Ovary (tissue), 3 donors: Measurements from ENCODE around the gene SCO2.

Source experiments
- CTCF ChIP-seq, 3 donors: fragments of 450-650 bp in 2 of 3; fragments of 200-600 bp in 1 of 3; IDR thresholded peaks; one replicate each; pipeline versions ENCODE4 v1.5.1 to v1.8.0; 2016 to 2022; ENCODE audit warnings: antibody characterized with exemption in 3 of 3, mild to moderate bottlenecking in 1 of 3
- EP300 ChIP-seq: sonication (generic); formaldehyde crosslinking; IDR thresholded peaks from one replicate; pipeline ENCODE4 v1.6.1; 2017; ENCODE audit warnings: antibody characterized with exemption
- donor health status: DM: no; HTN: no; CAD: no.

- TF ChIP-seq CTCF (IDR thresholded peaks at IDR 0.05), result no peak
- TF ChIP-seq EP300, result no peak
Measured at GRCh38 chr22:50530580-50530876, 5.1 kb upstream of the SCO2 start.
